ENCODE results near the gene ATP6V1C2.

The ATP6V1C2 gene

DNA sequence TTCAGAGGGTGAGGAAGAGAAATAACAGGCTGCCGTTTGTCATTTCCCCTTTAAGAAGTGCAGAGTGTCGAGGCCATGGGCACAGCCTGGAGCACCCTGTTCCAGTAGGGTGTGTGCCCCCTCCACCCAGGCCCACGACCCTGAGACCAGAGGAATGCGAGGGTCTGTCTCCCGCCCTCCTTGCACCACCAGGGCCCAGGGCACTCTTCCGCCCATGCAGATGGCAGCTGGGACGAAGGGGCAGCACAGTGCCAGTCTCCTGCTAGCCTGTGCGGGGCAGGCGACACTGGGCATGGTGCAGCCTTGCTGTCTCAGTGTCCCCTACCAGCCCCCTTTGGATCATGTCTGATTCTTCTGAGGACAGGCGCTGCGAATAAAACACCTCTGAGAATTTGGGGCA, 106.9 kb downstream of the ATP6V1C2 start:
- Histone ChIP-seq H3K36me3 (ENCODE audit: insufficient read depth, low read length) (no peaks in the 10 kb centered on the region), H2AFZ (ENCODE audit: low read length) (peak overlapping the region; percentile 46; the same call in 1 of the 2 replicates), H4K20me1 (ENCODE audit: insufficient read depth, low read length, poor library complexity, severe bottlenecking) (no peaks in the 10 kb centered on the region), H3K27me3 (ENCODE audit: insufficient read depth, low read length, poor library complexity, severe bottlenecking) (no peaks in the 10 kb centered on the region), H3K9me2 (replicated peaks; ENCODE audit: low read depth, low read length) (no peaks in the 10 kb centered on the region), H3K4me2 (ENCODE audit: low read depth, low read length, poor library complexity, severe bottlenecking) (no peak overlapping the region), H3K79me2 (ENCODE audit: insufficient read depth, low read length) (no peaks in the 10 kb centered on the region), H3K4me1 (ENCODE audit: insufficient read depth, low read length, poor library complexity, severe bottlenecking) (no peaks in the 10 kb centered on the region), H3F3A (ENCODE audit: low read depth) (no peaks in the 10 kb centered on the region), H3K9ac (ENCODE audit: low read depth, low read length, poor library complexity, severe bottlenecking) (no peak overlapping the region), H3K9me3 (ENCODE audit: insufficient read depth, low read depth, low read length) (no peaks in the 10 kb centered on the region), H3K4me3 (ENCODE audit: low read length, poor library complexity, severe bottlenecking) (no peak overlapping the region)
- no peak for TF ChIP-seq EZH2phosphoT487 (IDR thresholded peaks at IDR 0.05; ENCODE audit: borderline replicate concordance)
- TF ChIP-seq CTCF (conservative IDR thresholded peaks at IDR 0.05; ENCODE audit: low read length), result no peak

GRCh38 chr2:10829299-10829698, 107.9 kb downstream of the ATP6V1C2 start:
- TF ChIP-seq CTCF (conservative IDR thresholded peaks at IDR 0.05; ENCODE audit: low read length) (no peak), EZH2phosphoT487 (IDR thresholded peaks at IDR 0.05; ENCODE audit: borderline replicate concordance) (no peak)
- Histone ChIP-seq H3K36me3 (ENCODE audit: insufficient read depth, low read length) (no peaks in the 10 kb centered on the region), H3F3A (ENCODE audit: low read depth) (no peaks in the 10 kb centered on the region), H2AFZ (ENCODE audit: low read length) (no peak overlapping the region), H3K79me2 (ENCODE audit: insufficient read depth, low read length) (no peaks in the 10 kb centered on the region), H3K4me2 (ENCODE audit: low read depth, low read length, poor library complexity, severe bottlenecking) (no peak overlapping the region), H3K4me1 (ENCODE audit: insufficient read depth, low read length, poor library complexity, severe bottlenecking) (no peaks in the 10 kb centered on the region), H4K20me1 (ENCODE audit: insufficient read depth, low read length, poor library complexity, severe bottlenecking) (no peaks in the 10 kb centered on the region), H3K4me3 (ENCODE audit: low read length, poor library complexity, severe bottlenecking) (no peak overlapping the region), H3K27me3 (ENCODE audit: insufficient read depth, low read length, poor library complexity, severe bottlenecking) (no peaks in the 10 kb centered on the region), H3K9ac (ENCODE audit: low read depth, low read length, poor library complexity, severe bottlenecking) (no peak overlapping the region), H3K9me3 (ENCODE audit: insufficient read depth, low read depth, low read length) (no peaks in the 10 kb centered on the region), H3K9me2 (replicated peaks; ENCODE audit: low read depth, low read length) (no peaks in the 10 kb centered on the region)

- no peaks in the 10 kb centered on the region for H3F3A ChIP-seq (ENCODE audit: low read depth)
- no peaks in the 10 kb centered on the region for H3K36me3 ChIP-seq (ENCODE audit: insufficient read depth, low read length)
- H3K79me2 ChIP-seq (ENCODE audit: insufficient read depth, low read length), result no peaks in the 10 kb centered on the region
- no peaks in the 10 kb centered on the region for H3K4me1 ChIP-seq (ENCODE audit: insufficient read depth, low read length, poor library complexity, severe bottlenecking)
- H3K9me2 ChIP-seq (replicated peaks; ENCODE audit: low read depth, low read length), result no peaks in the 10 kb centered on the region
- H4K20me1 ChIP-seq (ENCODE audit: insufficient read depth, low read length, poor library complexity, severe bottlenecking), result no peaks in the 10 kb centered on the region
- H3K9me3 ChIP-seq (ENCODE audit: insufficient read depth, low read depth, low read length), result no peaks in the 10 kb centered on the region
- no peaks in the 10 kb centered on the region for H3K27me3 ChIP-seq (ENCODE audit: insufficient read depth, low read length, poor library complexity, severe bottlenecking)
- H3K9ac ChIP-seq (ENCODE audit: low read depth, low read length, poor library complexity, severe bottlenecking), result no peak overlapping the region
- no peak overlapping the region for H3K4me3 ChIP-seq (ENCODE audit: low read length, poor library complexity, severe bottlenecking)
- no peak overlapping the region for H3K4me2 ChIP-seq (ENCODE audit: low read depth, low read length, poor library complexity, severe bottlenecking)
- no peak overlapping the region for H2AFZ ChIP-seq (ENCODE audit: low read length)
- TF ChIP-seq EZH2phosphoT487 (IDR thresholded peaks at IDR 0.05; ENCODE audit: borderline replicate concordance), result no peak
- TF ChIP-seq CTCF (conservative IDR thresholded peaks at IDR 0.05; ENCODE audit: low read length), result no peak
These were observed 108.8 kb downstream of the ATP6V1C2 start for GRCh38 chr2:10830203-10830602.
